ENCODE measurements around the gene LRRC75A. TPM values are rescaled to one million over a fixed set of nuclear protein-coding genes. Genes with fewer than 3 reads are reported as not detected.
A peak's percentile ranks its signal among the peaks of the same experiment; 100 is the strongest.
"Not testable (repeated sequence)": the region's sequence is repeated elsewhere in the genome, so short reads cannot be mapped to it uniquely, and the experiment has no call there.

LRRC75A gene
- 1 to 10 TPM; 4.6 to 5.6 (median 5.0) TPM for polyA plus RNA-seq (ENCODE audit: insufficient read length in 3 of 3)
- long read RNA-seq, donor 1, partial matches to known transcripts: 0 of 3 reads
- long read RNA-seq, donor 1, other reads (novel, unspliced or antisense): 0 of 3 reads
- long read RNA-seq, donor 2: 0 reads
- long read RNA-seq, donor 3, partial matches to known transcripts: 0 of 3 reads
- long read RNA-seq, donor 3, other reads (novel, unspliced or antisense): 0 of 3 reads
- long read RNA-seq, donor 4, partial matches to known transcripts: 0 of 1 reads
- long read RNA-seq, donor 4, other reads (novel, unspliced or antisense): 0 of 1 reads
- long read RNA-seq, donor 5: 0 reads
- long read RNA-seq, donor 6, partial matches to known transcripts: 0 of 1 reads
- long read RNA-seq, donor 6, other reads (novel, unspliced or antisense): 0 of 1 reads
- long read RNA-seq, donor 7, partial matches to known transcripts: 0 of 2 reads
- long read RNA-seq, donor 7, other reads (novel, unspliced or antisense): 0 of 2 reads
- long read RNA-seq, donor 8, partial matches to known transcripts: 0 of 2 reads
- long read RNA-seq, donor 8, other reads (novel, unspliced or antisense): 0 of 2 reads
- long read RNA-seq, donor 9, partial matches to known transcripts: 0 of 2 reads
- long read RNA-seq, donor 9, other reads (novel, unspliced or antisense): 0 of 2 reads
- long read RNA-seq, donor 10: 0 reads
- long read RNA-seq, donor 11, partial matches to known transcripts: 0 of 1 reads
- long read RNA-seq, donor 11, other reads (novel, unspliced or antisense): 0 of 1 reads
- long read RNA-seq, donor 12, partial matches to known transcripts: 0 of 2 reads
- long read RNA-seq, donor 12, other reads (novel, unspliced or antisense): 0 of 2 reads
- long read RNA-seq, donor 13, partial matches to known transcripts: 0 of 3 reads
- long read RNA-seq, donor 13, other reads (novel, unspliced or antisense): 0 of 3 reads
- long read RNA-seq, donor 14: 0 reads
- long read RNA-seq, donor 15: 0 reads
- long read RNA-seq, donor 16, partial matches to known transcripts: 0 of 1 reads
- long read RNA-seq, donor 16, other reads (novel, unspliced or antisense): 0 of 1 reads

- peak; percentile 65 for DNase-seq
Observed at GRCh38 chr17:16491703-16492612, at the start of gene LRRC75A. TSS of gene LRRC75A (minus strand) at chr17:16492193. CDS start at chr17:16491990, 203 bp downstream.

- no peak for DNase-seq
Observed at GRCh38 chr17:16537130-16537458, 45.1 kb upstream of the LRRC75A start.

GRCh38 chr17:16534236-16534635 is 42.2 kb upstream of the LRRC75A start:
- DNase-seq: no peak

DNA sequence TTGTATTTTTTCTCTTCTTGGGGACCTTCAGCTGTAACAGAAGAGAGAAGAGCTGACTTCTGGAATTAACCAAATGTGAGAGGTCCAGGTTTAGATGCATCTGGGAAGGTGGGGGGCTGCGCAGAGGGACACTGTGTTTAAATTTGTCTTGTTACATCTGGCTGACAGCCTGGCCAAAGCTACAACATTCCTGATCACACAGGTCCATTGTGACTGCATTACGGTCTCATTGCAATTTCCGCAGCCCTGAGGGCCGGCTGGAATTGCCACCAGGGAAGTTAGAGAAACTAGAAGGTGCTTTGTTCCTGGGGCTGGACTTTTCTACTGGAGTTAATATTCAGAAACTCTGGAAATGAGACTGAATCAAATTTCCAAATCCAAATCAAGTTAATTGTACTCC is 37.9 kb upstream of the LRRC75A start:
- DNase-seq: no peak

DNA sequence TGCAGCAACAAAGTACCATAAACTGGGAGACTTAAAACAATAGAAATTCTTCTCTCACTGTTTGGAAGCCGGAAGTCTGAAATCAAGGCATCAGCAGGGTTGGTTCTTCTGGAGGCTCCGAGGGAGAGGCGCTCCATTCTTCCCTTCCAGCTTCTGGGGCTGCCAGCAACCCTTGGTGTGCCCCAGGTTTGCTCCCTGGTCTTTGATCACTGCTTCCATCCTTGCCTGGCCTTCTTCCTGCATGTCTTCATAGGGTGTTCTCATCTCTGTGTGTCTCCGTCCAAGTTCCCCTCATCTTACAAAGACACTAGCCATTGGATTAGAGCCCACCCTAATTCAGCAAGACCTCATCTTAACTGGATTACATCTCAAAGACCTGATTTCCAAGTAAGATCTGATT is 35.3 kb upstream of the LRRC75A start:
- DNase-seq: no peak

- DNase-seq: not testable (repeated sequence)
Observed at GRCh38 chr17:16525556-16525955, 33.6 kb upstream of the LRRC75A start.

GRCh38 chr17:16521070-16521727 is 29.2 kb upstream of the LRRC75A start:
- peak; percentile 85 for DNase-seq

DNA sequence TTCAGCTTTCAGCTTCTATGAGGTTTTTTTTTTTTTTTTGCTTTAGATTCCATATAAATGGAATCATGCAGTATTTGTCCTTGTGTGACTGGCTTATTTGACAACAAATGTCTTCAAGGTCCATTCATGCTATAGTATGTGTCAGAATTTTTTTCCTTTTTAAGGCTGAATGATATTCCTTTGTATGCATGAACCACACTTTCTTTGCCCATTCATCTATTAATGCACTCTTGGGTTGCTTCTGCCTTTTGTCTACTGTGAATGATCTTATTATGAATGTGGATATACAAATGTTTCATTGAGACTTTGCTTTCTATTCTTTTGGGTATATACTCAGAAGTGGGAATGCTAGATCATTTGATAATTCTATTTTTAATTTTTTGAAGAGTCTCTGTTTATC is 27.0 kb upstream of the LRRC75A start:
- DNase-seq: no peak

GRCh38 chr17:16517477-16517876 is 25.5 kb upstream of the LRRC75A start:
- no peak for DNase-seq

- DNase-seq: peak; percentile 61
Observed at GRCh38 chr17:16516594-16517051, 24.6 kb upstream of the LRRC75A start.

DNA sequence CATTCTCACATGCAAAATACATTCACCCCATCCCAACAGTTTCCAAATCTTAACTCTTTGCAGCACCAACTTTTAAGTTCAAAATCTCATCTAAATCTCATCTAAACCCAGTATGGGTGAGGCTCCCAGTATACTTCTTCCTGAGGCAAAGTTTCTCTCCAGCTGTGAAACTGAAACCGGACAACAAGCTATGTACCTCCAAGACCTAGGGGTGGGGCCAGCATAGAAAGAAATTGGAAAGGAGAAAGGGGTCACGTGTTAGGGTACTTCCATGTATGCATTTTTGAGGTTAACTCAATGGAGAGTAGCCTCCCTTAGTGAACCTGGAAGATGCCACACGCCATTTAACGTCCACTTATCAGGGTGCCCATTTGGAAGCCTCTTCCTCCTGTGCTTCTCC is 23.9 kb upstream of the LRRC75A start:
- DNase-seq: no peak

DNA sequence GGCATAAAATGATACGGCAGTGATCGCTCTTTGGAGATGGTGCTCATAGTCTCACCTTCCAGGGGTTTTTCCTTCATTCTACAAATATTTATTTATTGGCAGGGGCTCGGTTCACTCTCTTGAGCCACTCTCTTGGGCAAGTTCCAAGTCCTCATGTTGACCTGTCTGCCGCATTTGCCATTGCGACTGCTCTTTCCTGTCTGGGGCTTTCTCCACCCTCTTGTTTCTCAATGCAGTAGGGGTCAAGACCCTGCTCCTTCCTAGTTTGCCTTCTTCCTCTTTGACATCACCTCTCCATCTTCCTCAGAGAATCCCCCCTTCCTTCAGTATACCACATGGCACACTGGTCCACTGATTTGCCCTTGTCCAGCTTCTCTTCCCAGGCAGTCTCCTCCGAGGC is 21.9 kb upstream of the LRRC75A start:
- DNase-seq: no peak

DNA sequence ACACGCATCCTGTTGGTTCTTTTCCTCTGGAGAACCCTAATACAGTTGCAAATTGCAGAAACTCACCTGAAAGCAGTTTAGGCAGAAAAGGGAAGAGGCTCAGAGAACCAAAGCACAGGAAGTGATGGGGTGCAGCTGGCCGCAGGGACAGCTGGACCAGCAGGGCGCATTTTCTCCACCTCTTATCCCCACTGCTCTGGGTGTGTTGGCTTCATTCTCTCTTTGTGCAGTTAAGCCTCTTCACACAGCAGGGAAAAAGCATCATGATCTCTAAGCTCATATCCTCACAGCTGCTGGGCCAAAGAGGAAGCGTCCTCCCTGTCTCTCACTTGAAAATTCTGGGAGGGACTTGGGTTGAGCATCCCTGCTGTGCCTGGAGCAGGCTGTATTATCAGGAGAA is 20.0 kb upstream of the LRRC75A start:
- DNase-seq: no peak

DNA sequence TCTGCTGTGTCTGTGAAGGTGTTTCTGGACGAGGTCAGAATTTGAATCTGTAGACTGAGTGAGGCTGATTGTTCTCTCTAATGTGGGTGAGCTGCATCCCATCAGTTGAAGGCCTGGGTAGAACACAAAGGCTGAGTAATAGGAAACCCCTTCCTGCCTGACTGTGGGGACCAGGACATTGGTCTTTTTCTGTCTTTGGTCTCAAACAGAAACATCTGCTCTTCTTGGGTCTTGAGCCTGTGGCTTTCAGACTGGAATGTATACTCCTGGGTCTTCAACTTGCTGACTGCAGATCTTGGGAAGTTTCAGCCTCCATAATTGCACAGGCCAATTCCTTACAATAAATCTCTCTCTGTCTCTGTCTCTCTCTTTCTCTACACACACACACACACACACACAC is 19.6 kb upstream of the LRRC75A start:
- no peak for DNase-seq

- DNase-seq: no peak
Observed at GRCh38 chr17:16507918-16508533, 16.0 kb upstream of the LRRC75A start.

- DNase-seq: no peak
Observed at GRCh38 chr17:16506188-16506587, 14.2 kb upstream of the LRRC75A start.

- DNase-seq: no peak
Observed at GRCh38 chr17:16504984-16505383, 13.0 kb upstream of the LRRC75A start.

GRCh38 chr17:16496820-16497489 is 5.0 kb upstream of the LRRC75A start:
- DNase-seq: no peak

- no peak for DNase-seq
Observed at GRCh38 chr17:16495980-16496819, 4.2 kb upstream of the LRRC75A start.
